ENCODE results near the gene ATP12A.
A peak's percentile ranks its signal among the peaks of the same experiment; 100 is the strongest.
"Not testable (repeated sequence)": the region's sequence is repeated elsewhere in the genome, so short reads cannot be mapped to it uniquely, and the experiment has no call there.

The ATP12A gene

DNA sequence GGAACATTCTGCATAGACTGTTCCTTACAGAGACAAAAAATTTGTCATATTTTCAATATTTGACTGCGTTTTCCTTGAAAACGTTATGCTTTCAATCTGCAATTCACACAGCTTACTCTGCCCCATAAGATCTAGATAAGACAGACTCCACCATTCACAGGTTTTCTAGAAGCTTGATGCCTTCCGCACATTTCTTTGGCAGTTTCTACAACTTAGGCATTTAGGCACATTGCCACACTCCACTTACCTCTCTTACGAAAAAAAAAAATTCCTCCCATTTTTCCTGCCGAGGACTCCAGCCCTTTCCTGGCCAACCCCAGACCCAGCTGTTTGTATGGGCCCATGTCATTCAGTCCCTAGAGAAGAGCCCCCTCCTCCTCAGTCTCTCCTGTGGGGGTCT is 11.2 kb downstream of the ATP12A start:
- no peak for DNase-seq

DNA sequence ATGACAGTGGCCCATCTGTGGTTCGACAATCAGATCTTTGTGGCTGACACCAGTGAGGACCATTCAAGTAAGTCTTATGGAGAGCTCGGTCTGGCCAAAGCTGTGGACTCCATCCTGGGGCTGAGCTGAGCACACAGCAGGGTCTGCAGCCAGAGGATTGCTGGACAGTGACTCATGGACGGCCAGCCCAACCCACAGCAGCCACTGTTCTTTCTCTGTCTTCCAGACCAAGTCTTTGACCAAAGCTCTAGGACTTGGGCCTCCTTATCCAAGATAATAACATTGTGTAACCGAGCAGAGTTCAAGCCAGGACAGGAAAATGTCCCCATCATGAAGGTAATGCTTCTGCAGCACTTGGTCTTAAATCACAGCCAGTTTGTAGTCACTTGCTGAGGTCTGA is 12.4 kb downstream of the ATP12A start:
- no peak for DNase-seq

DNA sequence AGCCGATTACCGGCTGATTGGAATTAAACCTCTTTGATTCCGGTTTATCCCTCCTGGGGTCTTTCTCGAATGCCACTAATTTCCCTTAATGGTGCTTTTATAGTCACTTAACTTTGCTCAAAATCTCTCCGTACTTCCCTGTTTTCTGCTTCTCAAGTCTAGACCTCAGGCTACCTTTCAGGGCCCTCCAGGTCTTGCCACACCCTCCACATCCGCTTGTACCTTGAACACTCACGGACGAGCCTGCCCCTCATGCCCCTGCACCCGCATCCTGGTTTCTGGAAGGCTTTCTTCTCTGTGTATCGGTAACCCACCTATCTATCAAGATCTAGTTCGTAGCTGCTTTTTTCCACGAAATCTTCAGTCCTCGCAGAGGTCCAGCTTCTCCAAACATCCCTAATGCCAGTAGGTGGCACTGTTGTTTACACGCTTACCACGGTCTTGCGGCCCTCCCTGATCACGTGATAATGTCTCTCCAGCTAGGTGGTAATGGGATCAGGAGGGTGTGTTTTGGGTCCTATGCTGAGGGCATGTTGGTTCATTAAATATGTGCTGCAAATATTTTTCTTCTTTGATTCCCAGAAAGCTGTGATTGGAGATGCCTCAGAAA is 13.8 kb downstream of the ATP12A start:
- no peak for DNase-seq

DNA sequence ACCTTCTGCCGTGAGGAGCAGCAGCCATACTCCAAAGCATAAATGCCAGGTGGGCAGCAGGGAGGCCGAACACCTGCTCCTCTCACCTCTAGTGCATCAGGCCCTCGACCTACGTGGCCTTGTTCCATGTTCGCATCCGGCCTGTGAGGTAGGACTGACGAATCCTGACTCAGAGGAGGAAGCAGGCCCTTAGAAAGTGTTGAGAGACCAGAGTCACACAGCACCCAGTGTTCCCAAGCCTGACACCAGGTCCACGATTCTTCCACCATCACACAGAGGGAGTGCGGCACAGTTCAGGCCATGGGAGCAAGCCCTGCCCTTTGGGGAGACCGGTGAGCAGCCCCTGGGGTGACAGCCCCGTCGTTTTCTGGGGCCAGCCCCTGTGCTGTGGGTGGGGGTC is 14.7 kb downstream of the ATP12A start:
- DNase-seq, result no peak

DNA sequence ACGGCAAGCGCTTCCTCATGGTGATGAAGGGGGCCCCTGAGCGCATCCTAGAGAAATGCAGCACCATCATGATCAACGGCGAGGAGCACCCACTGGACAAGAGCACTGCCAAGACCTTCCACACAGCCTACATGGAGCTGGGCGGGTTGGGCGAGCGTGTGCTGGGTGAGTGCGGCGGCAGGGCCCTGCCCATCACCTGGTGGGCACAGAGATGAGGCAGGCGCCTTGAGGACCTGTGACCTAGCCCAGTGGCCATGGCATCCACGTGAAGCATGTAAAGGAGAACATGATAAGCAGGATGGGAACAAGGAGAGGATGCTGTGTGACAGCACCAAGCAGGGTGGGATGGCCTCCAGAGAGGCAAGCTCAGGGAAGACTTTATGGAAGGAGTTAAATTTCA is 18.5 kb downstream of the ATP12A start:
- no peak for DNase-seq

DNA sequence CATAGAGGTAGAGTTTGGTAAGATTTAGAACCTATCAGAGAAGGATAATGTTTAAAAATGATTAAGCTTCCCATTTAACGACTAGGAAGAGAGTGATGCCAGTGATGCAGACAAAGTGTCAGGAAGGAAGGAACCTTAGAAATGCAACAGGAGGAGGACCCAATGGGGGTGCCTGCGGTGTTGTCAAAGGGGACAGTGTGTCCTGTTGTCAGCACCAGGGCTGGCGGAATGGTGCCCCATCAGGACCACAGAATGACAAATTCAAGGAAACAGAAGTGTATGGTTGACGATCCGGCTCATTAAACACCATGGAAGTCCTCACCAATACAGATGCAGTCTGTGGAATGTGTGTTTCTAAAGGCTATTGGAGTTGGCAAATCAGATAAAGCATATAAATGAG is 19.3 kb downstream of the ATP12A start:
- no peak for DNase-seq

DNA sequence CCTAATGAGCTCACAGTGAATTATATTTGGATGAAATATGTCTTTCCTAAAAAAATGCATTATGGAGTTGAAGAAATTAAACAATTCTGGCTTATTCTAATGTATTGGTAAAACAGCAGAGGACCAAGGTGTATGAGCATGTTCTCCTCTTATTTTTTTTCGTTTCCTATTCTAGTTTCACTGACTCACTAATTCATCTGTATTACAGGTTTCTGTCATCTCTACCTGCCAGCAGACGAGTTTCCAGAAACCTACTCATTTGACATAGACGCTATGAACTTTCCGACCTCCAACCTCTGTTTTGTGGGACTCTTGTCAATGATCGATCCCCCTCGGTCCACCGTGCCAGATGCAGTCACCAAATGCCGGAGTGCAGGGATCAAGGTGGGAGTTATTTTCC is 20.3 kb downstream of the ATP12A start:
- no peak for DNase-seq

DNA sequence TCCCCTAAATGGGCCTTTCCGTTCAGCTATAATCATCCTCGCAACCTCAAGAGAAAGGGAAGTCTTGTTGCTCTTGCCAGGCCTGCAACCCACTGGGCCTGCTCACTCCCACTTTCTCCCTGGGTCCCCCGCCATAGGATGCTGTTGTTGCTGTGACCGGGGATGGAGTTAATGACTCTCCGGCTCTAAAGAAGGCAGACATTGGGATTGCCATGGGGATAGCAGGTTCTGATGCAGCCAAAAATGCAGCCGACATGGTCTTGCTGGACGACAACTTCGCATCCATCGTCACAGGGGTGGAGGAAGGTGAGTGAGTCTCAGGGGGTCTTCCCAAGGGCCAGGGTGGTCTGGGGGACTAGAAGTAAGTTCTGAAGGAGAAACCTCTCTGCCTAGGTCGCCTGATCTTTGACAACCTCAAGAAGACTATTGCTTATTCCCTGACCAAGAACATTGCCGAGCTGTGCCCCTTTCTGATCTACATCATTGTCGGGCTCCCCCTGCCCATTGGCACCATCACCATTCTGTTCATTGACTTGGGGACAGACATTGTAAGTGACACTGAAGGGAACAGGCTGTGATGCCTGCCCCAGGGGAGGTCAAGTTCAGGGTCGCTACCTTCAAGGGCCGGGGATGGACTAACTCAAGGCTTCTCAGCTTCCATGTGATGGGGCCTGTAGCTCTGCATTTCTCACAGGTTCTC is 26.8 kb downstream of the ATP12A start:
- DNase-seq, result no peak

DNA sequence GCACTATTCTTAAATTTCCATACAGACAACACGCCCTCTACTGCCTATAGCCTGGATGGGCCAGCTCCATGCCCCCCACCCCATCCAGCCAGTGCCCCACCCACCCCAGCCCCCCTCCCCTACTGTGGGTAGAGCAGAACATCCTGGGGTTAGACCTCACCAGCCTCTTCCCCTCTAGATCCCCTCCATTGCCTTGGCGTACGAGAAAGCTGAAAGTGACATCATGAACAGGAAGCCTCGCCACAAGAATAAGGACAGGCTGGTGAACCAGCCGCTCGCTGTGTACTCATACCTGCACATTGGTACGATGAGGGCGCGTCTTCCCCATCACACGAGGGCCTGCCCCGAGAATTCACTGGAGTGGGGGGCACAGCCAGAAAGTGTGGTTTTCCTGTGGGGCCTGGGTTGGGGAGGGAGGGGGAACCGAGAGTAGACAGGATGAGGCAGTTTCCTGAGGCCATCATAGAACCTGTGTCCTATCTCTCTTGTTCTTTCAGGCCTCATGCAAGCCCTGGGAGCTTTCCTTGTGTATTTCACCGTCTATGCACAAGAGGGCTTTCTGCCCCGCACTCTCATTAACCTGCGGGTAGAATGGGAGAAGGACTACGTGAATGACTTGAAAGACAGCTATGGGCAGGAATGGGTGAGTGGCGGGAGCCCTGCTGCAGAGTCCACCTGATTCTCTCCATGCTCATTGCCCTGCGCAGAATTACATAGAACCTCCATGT is 29.1 kb downstream of the ATP12A start:
- DNase-seq, result no peak

DNA sequence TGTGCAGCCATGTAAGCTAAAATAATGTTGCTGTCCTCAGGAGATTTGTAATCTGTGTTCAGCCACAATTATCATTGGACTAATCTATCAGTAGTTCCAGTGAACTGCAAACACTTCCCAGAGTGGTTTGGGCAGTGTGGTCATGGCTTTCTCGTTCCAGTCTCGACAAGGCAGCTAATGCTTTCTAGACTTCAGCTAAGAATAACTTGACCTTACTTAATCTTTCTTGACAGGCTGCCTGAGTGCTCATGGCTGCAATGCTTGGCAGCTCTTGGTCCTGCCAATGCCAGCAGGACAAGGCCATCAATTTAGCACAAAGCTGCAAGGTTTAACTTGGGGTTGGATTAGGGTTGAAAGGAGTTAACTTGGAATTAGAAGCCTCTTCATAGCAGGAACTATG is 32.8 kb downstream of the ATP12A start:
- DNase-seq, result no peak

DNA sequence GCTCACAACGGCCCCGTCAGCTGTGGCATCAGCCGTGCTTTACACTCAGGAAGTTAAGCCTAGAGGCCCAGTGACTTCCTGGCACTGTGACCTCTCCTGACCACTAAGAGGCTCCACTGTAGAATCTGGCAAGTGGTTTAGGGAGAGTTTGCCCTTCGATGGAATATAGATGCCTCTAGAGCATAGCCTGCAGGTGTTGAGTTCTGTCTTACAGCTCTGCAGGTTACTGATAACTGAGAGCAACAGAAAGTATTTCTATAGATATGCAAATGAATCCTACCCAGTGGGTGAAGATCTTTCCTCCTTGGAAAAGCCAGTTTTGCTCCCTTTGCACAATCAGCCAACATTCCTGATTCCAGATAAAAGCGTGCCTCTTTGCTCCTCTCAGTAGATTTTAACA is 35.8 kb downstream of the ATP12A start:
- DNase-seq, result no peak

DNA sequence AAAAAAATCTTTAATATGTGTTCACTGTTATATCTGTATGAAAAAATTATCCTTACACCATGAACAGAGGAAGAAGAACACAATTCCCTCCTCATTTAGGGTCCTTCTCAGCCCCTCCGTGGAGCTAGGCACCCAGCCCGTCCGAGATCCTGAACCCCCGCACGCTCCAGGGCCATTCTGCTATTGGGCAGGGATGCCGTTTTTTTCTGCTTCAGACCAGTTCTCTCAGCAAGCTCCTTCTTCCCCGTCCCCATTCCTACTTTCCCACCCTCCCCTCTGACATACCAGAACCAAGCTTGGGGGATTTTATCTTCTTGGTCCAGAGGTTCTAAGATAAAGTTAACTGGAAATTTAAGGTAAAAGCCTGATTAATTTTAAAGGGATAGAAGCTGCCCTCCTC is 36.2 kb downstream of the ATP12A start:
- no peak for DNase-seq

DNA sequence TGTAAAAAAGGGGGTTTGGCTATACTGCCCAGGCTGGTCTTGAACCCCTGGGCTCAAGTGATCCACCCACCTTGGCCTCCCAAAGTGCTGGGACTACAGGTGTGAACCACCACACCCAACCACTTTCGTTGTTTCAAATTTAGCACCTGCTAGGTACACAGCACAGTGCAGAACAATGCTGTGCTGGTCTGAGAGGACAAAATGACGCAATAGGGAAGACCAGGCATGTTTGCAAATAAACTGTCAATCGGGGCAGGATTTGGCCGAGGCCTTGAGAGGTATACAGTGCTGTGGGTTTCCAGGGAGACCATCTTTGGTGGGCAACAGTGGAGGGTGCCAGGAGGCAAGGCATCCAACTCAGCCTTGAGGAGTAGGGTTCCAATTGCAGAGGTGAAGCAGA is 37.0 kb downstream of the ATP12A start:
- DNase-seq, result no peak

DNA sequence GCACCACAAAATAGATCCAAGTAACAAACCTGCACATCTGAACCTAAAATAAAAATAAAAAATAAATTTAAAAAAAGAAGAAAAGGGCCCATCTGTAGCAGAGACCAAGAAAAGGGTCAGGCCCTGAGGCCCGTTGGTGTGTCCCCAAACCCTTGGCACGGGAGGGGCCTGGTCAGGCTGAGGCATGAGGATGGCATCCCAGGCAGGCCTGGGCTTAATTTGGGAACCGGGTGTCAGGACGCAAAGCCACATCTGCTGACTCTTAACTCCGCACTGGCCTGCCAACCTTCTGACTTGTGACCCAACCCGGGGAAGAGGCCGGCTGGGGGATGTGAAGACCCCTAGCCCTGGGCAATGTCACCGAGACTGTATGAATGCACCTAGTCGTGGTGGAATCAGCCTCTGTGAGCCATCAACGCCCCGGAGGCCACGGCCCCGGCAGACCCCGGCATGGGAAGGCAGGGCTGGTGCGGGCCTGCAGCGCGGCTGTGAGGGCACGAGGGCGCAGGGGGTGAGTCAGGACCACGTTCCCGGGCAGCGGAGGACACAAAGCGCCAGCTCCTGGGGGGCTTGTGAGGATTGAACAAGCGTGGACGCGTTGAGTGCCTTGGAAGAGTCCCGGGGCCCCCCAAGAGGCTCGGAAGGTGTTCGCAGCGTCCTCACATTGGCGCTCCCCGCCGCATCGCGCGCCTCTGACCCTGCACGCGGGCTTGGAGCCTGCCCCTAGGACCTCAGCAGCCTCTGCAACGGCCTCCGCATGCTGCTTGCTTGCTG is 38.2 kb downstream of the ATP12A start:
- no peak for DNase-seq

DNA sequence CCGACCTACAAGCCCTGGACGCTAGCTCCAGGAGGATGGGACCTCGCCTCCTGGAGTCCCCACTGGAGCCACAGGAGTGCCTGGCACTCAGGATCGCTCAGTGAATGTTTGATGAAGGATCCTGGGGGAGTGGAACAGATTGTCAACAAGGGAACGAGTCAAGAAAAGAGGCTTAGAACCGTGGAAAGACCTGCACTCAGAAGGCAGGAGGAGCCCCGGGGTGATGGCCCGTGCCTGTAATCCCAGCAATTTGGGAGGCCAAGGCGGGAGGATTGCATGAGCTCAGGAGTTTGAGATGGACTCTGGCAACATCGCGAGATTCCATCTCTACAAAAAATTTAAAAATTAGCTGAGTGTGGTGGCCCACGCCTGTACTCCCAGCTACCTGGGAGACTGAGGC is 38.9 kb downstream of the ATP12A start:
- DNase-seq, result no peak

DNA sequence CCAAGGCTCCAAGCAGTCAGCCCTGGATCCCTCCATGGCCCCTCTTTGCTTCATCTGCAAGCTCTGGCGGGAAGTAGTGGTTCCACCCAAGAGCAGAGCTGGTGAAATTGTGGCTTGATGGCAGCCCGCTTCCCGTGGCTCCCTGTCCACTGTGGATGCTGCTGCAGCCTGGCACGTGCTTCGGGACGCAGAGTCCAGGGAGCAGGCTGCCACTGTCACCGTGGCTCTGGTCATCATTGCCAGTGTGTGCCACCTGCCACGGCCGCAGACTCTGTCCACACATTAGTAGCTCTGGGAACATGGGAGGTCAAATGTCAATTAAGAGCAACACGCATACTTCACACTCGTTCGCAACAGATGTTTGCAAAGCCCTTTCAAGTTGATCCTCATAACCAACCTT is 43.0 kb downstream of the ATP12A start:
- DNase-seq, result no peak

DNA sequence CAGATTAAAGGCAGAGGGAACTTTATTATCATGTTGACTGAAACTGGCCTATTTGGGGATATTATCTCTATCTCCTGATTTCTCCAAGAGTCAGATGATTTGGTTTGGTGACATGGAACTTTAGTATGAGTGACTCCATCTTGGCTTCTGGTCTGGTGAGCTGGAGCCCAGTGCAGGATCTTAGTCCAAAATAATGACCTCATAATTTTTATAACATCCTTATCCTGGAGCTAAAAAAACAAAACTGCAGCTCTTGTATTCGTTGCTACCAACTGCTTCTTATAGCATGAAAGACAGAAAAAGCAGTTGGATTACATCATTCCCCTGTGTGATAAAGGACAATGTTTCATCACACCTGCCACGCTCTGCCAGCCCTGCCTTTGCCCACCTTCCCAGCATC is 44.5 kb downstream of the ATP12A start:
- DNase-seq, result no peak

DNA sequence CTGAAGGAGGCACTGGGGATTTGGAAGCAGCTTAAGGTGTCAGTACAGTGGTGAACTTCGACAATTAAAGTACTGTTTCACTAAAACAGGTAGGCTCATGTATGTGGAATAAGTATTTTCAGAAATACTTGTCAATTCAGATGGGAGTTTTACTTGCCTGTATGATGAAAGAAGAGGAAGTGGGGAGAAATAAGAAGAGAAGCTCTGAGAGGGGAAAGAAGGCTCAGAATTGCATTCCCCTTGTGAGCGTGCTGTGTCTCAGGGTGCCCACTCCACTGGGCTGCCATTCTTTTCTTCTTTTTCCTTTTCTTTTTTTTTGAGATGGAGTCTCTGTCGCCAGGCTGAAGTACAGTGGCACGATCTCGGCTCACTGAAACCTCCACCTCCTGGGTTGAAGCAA is 45.2 kb downstream of the ATP12A start:
- DNase-seq, result no peak

DNA sequence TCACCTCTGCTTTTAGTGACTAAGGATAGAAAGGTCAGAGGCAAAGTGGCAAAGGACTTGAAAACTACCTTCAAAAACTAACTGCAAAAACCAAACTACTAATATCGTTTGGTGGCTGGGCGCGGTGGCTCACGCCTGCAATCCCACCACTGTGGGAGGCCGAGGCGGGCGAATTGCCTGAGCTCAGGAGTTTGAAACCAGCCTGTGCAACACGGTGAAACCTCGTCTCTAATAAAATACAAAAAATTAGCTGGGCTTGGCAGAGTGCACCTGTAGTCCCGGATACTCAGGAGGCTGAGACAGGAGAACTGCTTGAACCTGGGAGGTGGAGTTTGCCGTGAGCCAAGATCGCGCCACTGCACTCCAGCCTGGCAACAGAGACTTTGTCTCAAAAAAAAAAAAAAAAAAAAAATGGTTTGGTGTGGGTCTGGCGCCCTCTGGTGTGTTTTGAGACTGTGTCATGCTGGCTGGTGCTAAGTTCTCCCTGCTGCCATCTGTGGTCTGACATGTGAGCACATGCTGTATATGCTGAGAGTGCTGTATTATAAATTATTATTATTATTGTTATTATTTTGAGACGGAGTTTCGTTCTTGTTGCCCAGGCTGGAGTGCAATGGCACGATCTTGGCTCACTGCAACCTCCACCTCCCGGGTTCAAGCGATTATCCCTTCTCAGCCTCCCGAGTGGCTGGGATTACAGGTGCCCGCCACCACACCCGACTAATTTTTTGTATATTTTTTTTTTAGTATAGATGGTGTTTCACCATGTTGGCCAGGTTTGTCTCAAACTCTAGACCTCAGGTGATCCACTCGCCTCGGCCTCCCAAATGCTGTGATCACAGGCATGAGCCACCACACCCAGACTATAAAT is 47.8 kb downstream of the ATP12A start:
- DNase-seq, result peak; percentile 64

DNA sequence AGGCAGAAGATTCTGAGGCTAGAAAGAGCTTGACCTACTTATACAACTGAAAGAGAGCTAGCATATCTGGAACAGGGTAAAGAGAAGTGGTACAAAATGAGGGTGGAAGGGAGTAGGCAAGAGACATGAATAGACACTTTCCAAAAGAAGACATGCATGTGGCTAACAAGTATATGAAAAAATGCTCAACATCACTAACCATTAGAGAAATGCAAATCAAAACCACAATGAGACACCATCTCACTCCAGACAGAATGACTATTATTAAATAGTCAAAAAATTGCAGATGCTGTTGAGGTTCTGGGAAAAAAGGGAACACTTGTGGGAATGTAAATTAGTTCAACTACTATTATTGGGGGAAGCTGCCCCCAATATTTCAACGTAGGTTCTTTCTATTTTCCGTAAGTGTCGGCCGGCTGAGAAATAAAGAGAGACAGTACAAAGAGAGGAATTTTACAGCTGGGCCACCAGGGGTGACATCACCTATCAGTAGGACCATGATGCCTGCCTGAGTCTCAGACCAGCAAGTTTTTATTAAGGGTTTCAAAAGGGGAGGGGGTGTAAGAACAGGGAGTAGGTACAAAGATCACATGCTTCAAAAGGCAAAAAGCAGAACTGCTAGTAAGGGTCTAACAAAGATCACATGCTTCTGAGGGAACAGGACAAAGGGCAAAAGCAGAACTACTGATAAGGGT is 50.8 kb downstream of the ATP12A start:
- DNase-seq, result not testable (repeated sequence)

DNA sequence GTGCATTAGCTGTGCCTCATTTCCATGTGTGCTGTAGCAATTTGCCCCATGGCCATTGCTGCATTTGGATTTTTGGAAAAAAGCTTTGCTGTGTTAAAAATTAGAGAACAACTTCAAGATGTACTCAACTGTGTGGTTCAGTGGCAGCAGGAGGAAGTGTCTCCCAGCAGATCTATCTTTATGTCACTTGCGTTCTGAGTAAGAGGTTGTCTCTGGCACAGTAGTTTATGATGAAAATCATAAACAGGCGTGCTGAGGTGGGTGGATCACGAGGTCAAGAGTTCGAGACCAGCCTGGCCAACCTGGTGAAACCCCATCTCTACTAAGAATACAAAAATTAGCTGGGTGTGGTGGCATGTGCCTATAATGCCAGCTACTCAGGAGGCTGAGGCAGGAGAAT is 54.7 kb downstream of the ATP12A start:
- DNase-seq, result no peak

DNA sequence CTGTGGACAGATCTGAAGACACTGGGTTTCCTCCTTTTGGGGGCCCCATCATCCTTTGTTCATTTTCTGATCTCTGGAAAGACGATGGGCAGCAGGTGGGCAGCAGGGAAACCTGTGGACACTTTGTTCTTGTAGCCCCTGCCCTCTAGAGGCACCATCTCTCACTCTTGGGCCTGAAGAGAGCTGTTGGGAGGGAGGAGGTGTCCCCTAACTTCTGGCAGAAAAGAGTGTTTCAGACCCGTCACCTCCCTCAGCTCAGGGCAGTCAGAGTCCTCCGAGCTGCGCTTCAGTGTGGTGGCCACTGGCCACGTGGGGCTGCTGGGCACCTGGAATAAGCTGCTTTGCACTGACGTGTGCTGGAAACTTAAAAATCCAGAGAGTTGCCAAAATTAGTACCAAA is 56.8 kb downstream of the ATP12A start:
- DNase-seq, result no peak
